GM12892 (cell line): ENCODE data around the gene COMMD7.

Experiments used
- POLR2A ChIP-seq: IDR thresholded peaks from 2 replicates; pipeline ENCODE4 v1.6.1; 2011; ENCODE audit warnings: low read depth, low read length, control low read depth
- POLR2AphosphoS5 ChIP-seq: IDR thresholded peaks from 2 replicates; pipeline ENCODE4 v1.6.1; 2011; ENCODE audit warnings: low read depth, low read length, control low read depth
- TAF1 ChIP-seq: IDR thresholded peaks from 2 replicates; pipeline ENCODE4 v1.6.1; 2011; ENCODE audit warnings: low read depth, mild to moderate bottlenecking, control low read depth, low read length, borderline replicate concordance

GRCh38 chr20:32685541-32686529 is 57.4 kb downstream of the COMMD7 start:
- TF ChIP-seq POLR2A (no peak), TAF1 (no peak), POLR2AphosphoS5 (no peak)
